ENCODE measurements around the gene DHRS9.

GRCh38 chr2:169131587-169132512, 62.5 kb downstream of the DHRS9 start:
- TF ChIP-seq CTCF (IDR thresholded peaks at IDR 0.05): peak; percentile 54 to 81 (median 70)
- no peak for TF ChIP-seq EP300 (IDR thresholded peaks at IDR 0.05)
- TF ChIP-seq POLR2AphosphoS5 (IDR thresholded peaks at IDR 0.05): no peak
